ENCODE measurements around the gene BACH1.

Gene BACH1

DNA sequence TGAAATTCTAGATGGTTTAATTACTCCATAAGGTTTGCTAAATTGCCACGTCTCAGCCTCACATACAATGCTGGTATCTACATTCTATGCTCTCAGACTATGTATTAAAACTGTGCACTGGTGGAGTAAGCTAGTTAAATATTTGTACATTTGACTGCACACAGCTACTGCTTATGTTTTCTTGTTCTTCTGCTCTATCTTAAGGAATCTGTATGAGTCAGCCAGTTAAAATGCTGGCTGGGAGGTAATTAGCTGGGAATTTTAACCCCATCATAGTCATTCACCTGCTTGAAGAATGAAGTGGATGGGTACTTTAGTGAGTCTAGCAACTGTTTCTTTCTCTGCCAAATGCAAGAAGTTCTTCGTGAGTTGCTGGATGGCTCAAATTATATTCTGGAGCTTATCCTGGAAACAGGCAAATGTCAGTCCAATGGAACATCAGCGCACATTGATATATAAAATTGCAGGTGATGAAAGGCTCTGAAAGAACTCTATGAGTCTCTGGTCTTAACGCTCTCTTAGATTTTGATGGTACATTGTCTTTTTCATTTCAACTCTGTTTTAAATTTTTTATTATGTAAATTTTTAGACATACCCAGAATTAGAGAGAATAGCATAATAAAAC is 83.4 kb downstream of the BACH1 start:
- no peak for DNase-seq (ENCODE audit: low spot score)

GRCh38 chr21:29384683-29385359 is 86.1 kb downstream of the BACH1 start:
- DNase-seq (ENCODE audit: low spot score) = no peak

DNA sequence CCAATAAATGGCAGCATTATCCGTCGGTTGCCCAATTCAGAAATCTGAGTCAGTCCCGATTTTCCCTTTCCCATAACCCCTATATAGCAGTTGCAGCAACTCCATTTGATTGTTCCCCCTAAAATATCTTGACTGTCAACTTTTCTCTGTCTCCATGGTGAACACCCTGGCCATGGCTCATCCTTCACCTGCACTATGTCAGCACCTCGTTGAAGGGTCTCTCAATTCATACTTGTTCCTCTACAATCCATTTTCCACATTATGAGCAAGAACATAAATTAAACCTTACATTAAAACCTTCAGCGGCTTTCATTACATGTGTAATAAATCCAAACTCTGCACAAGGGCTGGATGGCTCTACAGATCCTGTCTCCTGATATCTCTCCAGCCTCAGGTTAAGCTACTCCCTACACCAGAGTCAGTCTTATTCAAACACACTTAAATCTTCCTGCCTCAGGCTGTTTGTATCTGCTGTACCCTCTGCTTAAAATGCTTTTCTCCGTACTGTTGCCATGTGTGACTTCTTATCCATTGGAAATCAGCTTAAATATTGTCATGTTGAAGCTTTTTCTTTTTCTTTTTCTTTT is 87.3 kb downstream of the BACH1 start:
- DNase-seq (ENCODE audit: low spot score) = no peak

DNA sequence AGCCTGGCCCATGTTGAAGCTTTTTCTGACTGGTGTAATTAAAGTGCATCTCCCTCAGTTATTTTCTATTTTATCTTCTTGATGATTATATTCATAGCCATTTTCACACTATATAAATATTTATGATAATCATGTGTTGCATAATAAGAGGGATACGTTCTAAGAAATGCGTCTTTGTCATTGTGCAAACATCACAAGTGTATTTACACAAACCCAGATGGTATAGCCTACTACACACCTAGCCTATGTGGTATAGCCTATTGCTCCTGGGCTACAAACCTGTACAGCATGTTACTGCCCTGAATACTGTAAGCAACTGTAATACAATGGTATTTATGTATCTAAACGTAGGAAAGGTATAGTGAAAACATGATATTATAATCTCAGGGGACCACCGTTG is 88.1 kb downstream of the BACH1 start:
- DNase-seq (ENCODE audit: low spot score) = no peak

DNA sequence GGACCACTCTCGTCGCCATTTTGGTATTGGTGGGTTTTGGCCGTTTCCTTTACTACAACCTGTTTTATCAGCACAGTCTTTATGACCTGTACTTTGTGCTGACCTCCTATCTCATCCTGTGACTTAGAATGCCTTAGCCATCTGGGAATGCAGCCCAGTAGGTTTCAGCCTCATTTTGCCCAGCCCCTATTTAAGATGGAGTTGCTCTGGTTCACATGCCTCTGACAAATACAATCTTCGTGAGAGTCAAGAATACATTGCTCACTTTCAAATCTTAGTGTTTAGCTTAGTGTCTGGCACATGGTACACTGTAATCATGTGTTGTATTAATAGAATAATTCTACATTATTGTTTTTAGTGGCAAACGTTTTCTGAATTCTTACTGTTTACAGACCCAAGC is 88.9 kb downstream of the BACH1 start:
- DNase-seq (ENCODE audit: low spot score) = no peak

DNA sequence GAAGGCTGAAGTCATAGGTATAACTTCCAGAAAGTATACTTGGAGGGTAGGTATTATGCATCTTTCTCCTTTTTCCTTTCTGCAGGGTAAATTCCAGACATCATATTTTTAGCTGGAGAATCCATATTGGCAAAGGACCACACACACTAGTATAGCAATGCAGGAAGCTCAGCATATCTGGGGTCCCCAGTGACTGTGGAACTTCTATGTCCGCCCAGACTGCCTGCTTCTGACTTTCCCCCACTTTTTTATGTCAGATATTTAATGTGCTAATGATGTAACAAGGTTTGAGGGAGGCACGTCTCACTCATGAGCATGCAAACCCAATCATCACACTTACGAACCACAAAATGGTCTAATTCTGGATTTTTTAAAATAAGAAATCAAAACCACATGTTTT is 90.4 kb downstream of the BACH1 start:
- no peak for DNase-seq (ENCODE audit: low spot score)

- no peak for DNase-seq (ENCODE audit: low spot score)
These were observed 92.1 kb downstream of the BACH1 start for GRCh38 chr21:29390778-29391177.

- DNase-seq (ENCODE audit: low spot score) = no peak
These were observed 95.3 kb downstream of the BACH1 start for GRCh38 chr21:29394051-29394450.

Measured in cerebellar cortex (tissue), 1 donor.